Ammon's horn (tissue), 1 donor: ENCODE results near the gene LCTL.
"Not testable (repeated sequence)": the region's sequence is repeated elsewhere in the genome, so short reads cannot be mapped to it uniquely, and the experiment has no call there.

Source experiments
- DNase-seq: peaks from one replicate; pipeline ENCODE4 v3.0.0-alpha.2; 2016; ENCODE audit warnings: low spot score

The LCTL gene

GRCh38 chr15:66500346-66500745, 65.5 kb downstream of the LCTL start:
- not testable (repeated sequence) for DNase-seq

- no peak for DNase-seq
Observed at GRCh38 chr15:66498501-66499386, 67.1 kb downstream of the LCTL start.
